Astrocyte of the spinal cord (primary cell): ENCODE results near the gene SNCAIP.

ENCODE experiments used
- DNase-seq: peaks from one replicate; pipeline ENCODE4 v3.0.0; 2011; ENCODE audit warnings: low read depth, low spot score
- H3K4me3 ChIP-seq: 2 replicates; pipeline ENCODE4 v1.5.1; 2011; ENCODE audit warnings: low read depth, mild to moderate bottlenecking, low read length, moderate library complexity
- in situ Hi-C: cut with HindIII; loops from 2 replicates; pipeline ENCODE4 v1.10.0; 2017; ENCODE audit warnings: low sequenced_read_pairs
- TF ChIP-seq, protein P1 (sequence below): IDR thresholded peaks from 2 replicates; pipeline ENCODE4 v1.5.1; 2012; ENCODE audit warnings: low read depth, mild to moderate bottlenecking, low read length, inconsistent platforms

The SNCAIP gene

GRCh38 chr5:122321921-122322320, 9.9 kb downstream of the SNCAIP start:
- no peak for DNase-seq
- TF ChIP-seq, protein P1, sequence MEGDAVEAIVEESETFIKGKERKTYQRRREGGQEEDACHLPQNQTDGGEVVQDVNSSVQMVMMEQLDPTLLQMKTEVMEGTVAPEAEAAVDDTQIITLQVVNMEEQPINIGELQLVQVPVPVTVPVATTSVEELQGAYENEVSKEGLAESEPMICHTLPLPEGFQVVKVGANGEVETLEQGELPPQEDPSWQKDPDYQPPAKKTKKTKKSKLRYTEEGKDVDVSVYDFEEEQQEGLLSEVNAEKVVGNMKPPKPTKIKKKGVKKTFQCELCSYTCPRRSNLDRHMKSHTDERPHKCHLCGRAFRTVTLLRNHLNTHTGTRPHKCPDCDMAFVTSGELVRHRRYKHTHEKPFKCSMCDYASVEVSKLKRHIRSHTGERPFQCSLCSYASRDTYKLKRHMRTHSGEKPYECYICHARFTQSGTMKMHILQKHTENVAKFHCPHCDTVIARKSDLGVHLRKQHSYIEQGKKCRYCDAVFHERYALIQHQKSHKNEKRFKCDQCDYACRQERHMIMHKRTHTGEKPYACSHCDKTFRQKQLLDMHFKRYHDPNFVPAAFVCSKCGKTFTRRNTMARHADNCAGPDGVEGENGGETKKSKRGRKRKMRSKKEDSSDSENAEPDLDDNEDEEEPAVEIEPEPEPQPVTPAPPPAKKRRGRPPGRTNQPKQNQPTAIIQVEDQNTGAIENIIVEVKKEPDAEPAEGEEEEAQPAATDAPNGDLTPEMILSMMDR: no peak
- no peak overlapping the region for H3K4me3 ChIP-seq
- in situ Hi-C loops: no loop called here

- in situ Hi-C loops: no loop called here
- TF ChIP-seq, protein P1: no peak
- DNase-seq: peak; percentile 33
Observed at GRCh38 chr5:122322801-122323548, 10.9 kb downstream of the SNCAIP start.

DNA sequence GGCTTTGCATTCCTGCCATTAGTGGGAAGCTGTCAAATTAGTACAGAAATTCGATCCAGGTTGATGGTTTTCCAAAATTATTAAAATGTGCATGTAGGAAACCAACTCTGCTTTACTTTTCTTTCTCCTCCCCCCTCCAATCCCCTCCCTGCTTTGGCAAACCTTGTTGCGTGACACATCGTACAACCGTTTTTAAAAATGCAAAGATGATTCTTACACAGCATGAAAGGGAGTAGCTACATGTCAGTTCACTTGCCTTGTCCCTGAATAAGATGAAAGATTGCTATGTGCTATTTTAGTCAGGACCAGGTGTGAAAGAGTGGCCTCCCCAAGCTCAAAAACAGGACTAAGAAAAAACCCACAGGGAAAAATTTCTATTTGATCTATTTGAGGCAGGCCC, 11.7 kb downstream of the SNCAIP start:
- in situ Hi-C loops: no loop called here
- TF ChIP-seq, protein P1: no peak
- H3K4me3 ChIP-seq: no peak overlapping the region
- no peak for DNase-seq

More at GRCh38 chr5:122322801-122323548, 10.9 kb downstream of the SNCAIP start:
- H3K4me3 ChIP-seq: no peak overlapping the region

DNA sequence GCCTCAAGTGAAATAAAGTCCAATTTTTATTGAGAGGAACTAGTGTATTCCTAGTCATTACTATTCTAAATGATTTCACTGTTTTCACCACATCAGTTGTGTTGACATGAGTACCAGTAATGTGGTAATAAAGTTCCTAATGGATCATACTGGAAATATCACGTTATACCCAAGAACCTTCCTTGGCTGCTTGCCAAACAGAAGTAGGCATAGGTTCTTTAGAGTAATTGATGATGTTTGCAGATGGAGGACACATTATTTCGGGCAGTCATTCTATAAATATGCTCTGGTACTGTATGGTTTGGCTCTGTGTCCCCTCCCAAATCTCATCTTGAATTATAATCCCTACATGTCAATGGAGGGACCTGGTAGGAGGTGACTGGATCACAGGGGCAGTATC, 15.1 kb downstream of the SNCAIP start:
- no peak overlapping the region for H3K4me3 ChIP-seq
- no peak for DNase-seq
- in situ Hi-C loops: no loop called here
- TF ChIP-seq, protein P1: no peak

DNA sequence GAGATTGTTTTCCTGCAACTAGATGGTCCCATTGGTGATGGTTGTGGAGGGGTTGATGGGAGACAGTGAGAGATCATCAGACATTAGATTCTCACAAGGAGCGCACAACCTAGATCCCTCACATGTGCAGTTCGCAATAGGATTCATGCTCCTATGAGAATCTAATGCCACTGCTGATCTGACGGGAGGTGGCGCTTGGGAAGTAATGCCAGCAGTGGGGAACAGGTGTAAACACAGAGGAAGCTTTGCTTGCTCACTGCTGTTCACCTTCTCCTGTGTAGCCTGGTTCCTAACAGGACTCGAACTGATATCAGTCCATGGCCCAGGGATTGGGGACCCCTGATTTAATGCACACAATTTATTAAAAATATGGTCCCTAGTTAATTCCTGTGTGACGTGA, 18.8 kb downstream of the SNCAIP start:
- DNase-seq: no peak
- no peak overlapping the region for H3K4me3 ChIP-seq
- in situ Hi-C loops: no loop called here
- TF ChIP-seq, protein P1: no peak

DNA sequence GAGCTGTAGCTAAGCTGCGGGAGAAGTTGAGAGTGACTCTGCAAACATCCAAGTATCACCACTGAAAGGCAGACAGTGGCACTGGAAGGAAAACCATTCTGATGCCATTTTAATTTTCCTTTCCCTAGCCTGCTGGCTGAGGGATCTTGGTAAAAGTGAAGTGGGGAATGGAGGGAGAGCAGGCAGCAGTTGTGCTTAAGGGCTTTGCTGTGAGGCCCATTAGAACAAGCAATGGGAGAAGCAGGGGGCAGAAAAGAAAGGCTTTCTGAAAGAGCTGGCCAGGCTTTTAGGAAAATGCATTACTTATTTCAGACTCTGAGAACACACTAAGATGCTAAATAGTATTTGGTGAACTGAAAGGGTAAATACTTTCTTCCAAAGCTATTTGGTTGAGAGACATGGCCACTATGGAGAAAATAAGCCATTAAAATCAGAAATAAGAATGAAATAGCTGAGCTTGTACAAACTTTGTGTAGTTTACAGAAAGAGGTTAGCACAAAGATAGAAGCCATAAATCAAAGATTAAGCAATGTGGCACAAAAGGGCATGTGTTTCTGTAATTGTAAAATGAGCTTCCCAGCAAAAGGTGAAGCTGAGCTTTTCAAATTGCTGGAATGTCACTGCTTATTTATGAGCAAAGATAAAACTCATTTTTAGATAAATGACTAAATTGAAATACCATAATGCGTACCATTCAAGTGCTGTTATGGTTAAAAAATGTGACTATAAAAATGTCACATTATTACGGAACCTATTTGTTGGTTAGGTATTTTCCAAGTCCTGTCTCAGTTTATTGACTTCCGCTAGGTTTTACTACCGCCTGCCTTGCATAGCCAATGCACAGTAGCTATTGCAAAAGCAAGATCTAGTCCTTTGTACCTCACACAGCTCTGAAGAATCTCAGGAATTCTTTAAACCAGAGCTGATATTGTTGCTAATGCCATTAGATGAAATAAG, 20.8 kb downstream of the SNCAIP start:
- TF ChIP-seq, protein P1: no peak
- in situ Hi-C loops: no loop called here
- H3K4me3 ChIP-seq: no peak overlapping the region
- DNase-seq: no peak
